Epithelial cell of esophagus (primary cell): ENCODE results near the gene EXO1.

Source experiments
- DNase-seq: peaks from one replicate; pipeline ENCODE4 v3.0.0; 2010; ENCODE audit warnings: low read depth
- H3K4me3 ChIP-seq: 2 replicates; pipeline ENCODE4 v1.5.1; 2011; ENCODE audit warnings: mild to moderate bottlenecking, low read length, control low read depth
- TF ChIP-seq, protein P1 (sequence below): IDR thresholded peaks from 2 replicates; pipeline ENCODE4 v1.5.1; 2011; ENCODE audit warnings: low read depth, mild to moderate bottlenecking, low read length, control low read depth, inconsistent platforms; ENCODE audit not compliant: insufficient read depth; ENCODE audit errors: missing control alignments

The EXO1 gene

DNA sequence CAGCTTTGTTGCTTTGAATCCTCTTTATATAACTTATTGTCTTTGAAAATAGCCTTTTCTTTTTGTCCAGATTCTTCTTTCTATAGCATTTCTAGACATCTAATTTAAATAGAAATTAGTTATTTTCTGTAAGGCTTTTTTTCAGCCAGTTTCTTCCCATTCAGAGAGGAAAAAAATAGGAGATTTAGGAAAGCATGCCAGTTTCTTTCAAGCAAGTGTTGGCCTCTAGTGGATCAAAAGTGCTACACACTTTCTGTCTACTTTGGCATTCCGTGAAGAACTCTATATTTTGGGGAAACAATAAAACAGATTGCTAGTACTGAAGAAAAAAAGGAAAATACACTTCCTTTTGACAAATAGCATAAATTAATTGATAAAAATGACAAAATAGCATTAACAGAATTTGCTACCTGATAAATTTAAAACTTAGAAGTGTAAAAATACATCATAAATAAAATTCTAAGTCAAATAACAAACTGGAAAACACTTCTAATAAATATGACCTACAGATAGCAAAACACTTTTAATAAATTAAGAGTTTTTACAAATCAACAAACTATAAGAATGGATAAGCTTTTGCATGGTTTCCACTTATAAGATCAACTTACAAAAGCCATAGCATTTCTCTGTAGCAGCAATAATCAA, 13.1 kb upstream of the EXO1 start:
- no peak overlapping the region for H3K4me3 ChIP-seq
- TF ChIP-seq, protein P1, sequence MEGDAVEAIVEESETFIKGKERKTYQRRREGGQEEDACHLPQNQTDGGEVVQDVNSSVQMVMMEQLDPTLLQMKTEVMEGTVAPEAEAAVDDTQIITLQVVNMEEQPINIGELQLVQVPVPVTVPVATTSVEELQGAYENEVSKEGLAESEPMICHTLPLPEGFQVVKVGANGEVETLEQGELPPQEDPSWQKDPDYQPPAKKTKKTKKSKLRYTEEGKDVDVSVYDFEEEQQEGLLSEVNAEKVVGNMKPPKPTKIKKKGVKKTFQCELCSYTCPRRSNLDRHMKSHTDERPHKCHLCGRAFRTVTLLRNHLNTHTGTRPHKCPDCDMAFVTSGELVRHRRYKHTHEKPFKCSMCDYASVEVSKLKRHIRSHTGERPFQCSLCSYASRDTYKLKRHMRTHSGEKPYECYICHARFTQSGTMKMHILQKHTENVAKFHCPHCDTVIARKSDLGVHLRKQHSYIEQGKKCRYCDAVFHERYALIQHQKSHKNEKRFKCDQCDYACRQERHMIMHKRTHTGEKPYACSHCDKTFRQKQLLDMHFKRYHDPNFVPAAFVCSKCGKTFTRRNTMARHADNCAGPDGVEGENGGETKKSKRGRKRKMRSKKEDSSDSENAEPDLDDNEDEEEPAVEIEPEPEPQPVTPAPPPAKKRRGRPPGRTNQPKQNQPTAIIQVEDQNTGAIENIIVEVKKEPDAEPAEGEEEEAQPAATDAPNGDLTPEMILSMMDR: peak; percentile 80
- DNase-seq: peak; percentile 61

DNA sequence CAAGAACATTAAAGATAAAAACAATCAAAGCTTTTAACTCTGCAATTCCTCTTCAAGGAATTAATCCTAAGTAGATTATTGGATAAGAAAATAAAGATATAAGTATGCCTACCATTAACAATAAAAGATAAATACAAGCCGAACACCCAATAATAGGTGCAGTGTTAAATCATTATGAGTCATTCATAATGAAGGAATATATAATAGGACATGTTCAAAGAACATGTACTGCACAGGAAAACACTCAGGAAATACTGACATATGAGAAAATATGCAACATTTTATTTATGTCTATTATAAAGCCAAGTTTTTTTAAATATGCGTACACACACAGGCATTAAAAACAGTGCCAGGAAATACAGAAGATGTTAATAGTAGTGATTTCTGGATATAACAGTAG, 11.1 kb upstream of the EXO1 start:
- no peak for DNase-seq
- TF ChIP-seq, protein P1: no peak
- no peak overlapping the region for H3K4me3 ChIP-seq

DNA sequence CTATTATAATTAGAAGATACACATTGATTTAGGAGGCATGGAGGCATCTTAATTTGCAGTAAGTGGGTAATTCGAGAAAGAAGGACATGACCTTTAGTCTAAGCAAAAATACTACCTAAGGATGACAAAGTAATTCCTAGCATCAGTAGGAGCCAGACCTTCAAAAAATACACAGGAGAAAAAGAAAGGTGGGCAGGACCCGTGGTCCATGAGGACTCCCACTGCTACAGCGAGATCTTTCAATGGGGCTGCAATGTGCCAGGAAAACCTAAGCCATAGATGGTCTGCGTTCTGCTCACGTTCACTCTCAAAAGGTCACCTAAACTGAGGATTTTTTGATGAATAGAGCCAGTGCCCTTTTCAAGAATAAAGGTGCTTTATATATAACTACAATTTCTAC, 10.6 kb upstream of the EXO1 start:
- no peak for DNase-seq
- H3K4me3 ChIP-seq: no peak overlapping the region
- TF ChIP-seq, protein P1: no peak

DNA sequence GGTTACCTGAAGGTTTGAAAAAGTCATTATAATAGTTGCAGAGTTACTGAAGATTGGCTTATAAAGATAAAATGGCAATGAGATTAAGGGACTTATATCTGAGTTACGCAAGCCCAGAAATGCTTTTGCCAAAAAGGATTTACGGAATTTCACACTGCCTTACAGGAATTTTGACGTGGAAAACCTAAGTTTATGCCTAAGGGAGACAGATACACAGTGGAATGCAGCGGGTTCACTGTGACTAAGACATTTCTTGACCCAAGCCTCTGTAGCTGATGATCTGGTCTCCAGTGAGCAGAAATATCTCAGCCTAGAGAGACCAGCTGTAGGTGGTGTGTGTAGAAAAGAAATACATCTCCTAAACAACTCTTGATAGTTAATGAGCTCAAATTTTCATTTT, 10.1 kb upstream of the EXO1 start:
- DNase-seq: peak; percentile 68
- no peak overlapping the region for H3K4me3 ChIP-seq
- TF ChIP-seq, protein P1: no peak

DNA sequence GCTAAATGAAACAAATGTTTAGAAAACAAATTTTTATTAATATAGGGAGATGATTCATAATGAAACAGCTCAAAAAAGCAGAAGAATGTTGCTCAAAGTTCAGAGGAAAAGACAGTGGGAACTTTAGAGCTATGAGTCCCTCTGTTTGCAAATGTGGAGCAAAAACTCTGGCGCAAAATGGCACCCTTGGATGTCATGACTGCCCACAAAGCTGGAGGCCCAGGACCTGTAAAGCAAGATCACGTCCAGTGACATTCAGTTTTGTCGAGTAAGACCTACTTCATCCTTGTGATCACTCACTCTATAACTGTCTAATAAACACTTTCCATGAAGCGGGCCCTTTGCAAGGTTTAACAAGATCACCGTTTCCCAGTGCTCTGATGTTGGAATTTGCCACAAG, 9.1 kb upstream of the EXO1 start:
- no peak overlapping the region for H3K4me3 ChIP-seq
- TF ChIP-seq, protein P1: no peak
- DNase-seq: no peak

DNA sequence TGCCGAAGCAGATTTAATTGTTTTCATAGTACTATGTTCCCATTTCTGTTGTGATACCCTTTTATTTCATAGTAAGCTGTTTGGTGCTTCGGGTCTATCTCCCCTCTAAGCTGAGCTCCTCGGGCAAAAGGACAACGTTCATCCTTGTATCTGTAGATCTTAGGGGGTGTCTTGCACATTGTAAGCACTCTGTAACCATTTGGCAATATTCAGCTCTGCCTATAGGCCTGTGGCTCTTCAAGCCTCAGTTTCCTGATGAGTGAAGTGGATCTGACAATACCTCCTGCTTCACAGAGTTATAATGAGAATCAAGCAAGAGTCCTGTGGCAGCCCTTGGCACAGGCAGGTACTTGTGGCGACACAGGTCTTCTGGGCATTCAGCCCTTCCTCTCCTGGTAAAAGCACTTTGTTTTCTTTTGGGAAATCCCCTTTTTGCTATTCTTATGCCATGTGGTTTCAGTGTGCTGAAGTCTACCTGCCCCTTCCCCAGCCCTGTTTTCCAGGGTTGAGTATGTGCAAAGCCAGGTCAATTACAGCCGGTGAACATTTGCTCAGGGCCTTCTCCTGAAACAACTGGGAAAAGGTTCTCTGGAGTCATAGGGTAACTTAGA, 8.5 kb upstream of the EXO1 start:
- H3K4me3 ChIP-seq: no peak overlapping the region
- TF ChIP-seq, protein P1: no peak
- no peak for DNase-seq

DNA sequence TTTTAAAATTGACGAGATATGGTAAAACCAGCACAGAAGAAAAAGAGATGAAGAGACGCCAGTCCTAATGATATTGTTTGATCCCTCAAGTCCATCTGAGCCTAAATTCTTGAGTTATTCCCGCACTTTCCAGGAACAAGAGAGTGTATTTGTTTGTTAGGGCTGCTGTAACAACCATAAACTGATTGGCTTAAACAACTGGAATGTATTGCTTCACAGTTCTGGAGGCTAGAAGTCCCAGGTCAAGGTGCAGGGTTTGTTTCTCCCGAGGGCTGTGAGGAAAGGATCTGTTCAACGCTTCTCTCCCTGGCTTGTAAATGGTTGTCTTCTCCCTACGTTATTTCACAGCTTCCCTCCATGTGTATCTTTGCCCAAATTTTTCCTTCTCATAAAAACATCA, 7.8 kb upstream of the EXO1 start:
- TF ChIP-seq, protein P1: no peak
- no peak for DNase-seq
- H3K4me3 ChIP-seq: no peak overlapping the region
